Astrocyte of the spinal cord (primary cell): ENCODE data around the gene DNAJC6.

ENCODE experiments used
- DNase-seq: peaks from one replicate; pipeline ENCODE4 v3.0.0; 2011; ENCODE audit warnings: low read depth, low spot score
- H3K4me3 ChIP-seq: 2 replicates; pipeline ENCODE4 v1.5.1; 2011; ENCODE audit warnings: low read depth, mild to moderate bottlenecking, low read length, moderate library complexity
- in situ Hi-C: cut with HindIII; loops from 2 replicates; pipeline ENCODE4 v1.10.0; 2017; ENCODE audit warnings: low sequenced_read_pairs
- TF ChIP-seq, protein P1 (sequence below): IDR thresholded peaks from 2 replicates; pipeline ENCODE4 v1.5.1; 2012; ENCODE audit warnings: low read depth, mild to moderate bottlenecking, low read length, inconsistent platforms

The DNAJC6 gene

GRCh38 chr1:65316233-65316632 lies 6.9 kb downstream of the DNAJC6 start:
- H3K4me3 ChIP-seq = no peak overlapping the region
- TF ChIP-seq, protein P1, sequence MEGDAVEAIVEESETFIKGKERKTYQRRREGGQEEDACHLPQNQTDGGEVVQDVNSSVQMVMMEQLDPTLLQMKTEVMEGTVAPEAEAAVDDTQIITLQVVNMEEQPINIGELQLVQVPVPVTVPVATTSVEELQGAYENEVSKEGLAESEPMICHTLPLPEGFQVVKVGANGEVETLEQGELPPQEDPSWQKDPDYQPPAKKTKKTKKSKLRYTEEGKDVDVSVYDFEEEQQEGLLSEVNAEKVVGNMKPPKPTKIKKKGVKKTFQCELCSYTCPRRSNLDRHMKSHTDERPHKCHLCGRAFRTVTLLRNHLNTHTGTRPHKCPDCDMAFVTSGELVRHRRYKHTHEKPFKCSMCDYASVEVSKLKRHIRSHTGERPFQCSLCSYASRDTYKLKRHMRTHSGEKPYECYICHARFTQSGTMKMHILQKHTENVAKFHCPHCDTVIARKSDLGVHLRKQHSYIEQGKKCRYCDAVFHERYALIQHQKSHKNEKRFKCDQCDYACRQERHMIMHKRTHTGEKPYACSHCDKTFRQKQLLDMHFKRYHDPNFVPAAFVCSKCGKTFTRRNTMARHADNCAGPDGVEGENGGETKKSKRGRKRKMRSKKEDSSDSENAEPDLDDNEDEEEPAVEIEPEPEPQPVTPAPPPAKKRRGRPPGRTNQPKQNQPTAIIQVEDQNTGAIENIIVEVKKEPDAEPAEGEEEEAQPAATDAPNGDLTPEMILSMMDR = no peak
- in situ Hi-C loops = no loop called here
- DNase-seq = no peak

DNA sequence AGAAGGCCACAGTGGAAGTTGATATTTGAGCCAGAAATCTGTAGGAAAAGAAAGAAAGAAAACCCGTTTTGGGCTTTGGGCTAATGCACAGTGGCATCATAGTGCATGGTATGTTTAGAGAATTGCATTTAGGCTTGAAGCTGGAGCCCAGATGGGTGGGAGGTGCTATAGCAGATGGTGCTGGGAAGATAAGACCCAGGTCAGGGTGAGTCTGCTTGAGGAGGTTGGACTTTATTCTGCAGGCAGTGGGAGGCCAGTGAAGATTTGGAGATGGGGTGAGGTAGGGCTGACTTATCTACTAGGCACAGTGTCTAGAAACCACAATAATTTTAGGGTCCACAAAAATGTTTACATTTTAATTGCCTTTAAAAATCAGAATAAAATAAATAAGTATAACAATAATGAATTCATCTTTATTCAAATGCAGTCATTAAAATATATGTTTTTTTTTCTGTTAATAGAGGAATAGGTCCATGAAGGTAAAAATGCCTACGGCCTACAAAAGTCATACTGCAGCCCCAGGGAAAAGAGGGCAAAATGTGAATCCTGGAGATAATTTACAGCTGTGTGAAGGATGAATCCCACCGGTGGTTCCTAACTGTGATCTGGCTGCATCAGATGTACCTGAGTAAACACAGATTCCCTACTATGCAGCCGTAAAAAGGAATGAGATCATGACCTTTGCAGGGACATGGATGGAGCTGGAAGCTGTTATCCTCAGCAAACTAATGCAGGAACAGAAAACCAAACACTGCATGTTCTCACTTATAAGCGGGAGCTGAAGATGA lies 8.7 kb downstream of the DNAJC6 start:
- TF ChIP-seq, protein P1 = no peak
- in situ Hi-C loops = no loop called here
- no peak overlapping the region for H3K4me3 ChIP-seq
- DNase-seq = no peak

DNA sequence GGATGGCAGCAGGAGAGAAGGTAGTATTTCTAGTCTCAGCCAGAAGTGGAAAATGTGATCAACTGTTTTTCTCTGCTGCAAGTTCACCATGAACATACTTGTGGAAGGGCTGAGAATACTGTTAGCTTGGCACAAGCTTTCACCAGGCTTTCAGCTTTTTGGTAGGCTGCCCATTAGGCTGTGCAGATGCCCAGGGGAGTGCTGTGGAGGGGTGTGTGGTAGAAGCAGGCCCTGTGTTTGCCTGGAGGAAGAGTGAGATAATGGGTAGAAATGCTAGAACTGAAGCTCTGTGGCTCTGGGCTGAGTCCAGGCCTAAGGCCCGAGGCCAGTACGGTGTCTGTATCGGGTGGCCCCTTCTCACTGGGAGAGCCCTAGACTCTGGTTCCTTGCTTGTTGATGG lies 9.8 kb downstream of the DNAJC6 start:
- TF ChIP-seq, protein P1 = no peak
- in situ Hi-C loops = no loop called here
- no peak overlapping the region for H3K4me3 ChIP-seq
- no peak for DNase-seq

DNA sequence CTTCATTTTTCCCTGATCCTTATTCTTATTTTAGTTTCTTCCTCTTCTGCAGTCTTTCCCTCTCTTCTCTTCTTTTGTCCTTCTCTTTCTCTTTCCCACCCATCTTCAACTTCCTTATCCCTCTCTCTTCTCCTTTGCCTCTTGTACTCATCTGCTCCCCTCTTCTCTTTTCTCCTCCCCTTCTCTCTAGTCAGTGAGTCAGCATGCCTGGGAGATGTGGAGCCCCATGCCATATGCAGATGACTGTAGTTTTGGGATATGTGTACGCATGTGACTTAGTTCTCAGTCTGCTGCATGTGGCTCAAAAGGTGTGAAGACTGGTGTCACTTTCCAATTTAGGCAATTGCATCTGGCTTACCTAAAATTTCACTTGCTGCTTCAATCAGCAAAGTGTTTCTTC lies 10.4 kb downstream of the DNAJC6 start:
- in situ Hi-C loops = no loop called here

DNA sequence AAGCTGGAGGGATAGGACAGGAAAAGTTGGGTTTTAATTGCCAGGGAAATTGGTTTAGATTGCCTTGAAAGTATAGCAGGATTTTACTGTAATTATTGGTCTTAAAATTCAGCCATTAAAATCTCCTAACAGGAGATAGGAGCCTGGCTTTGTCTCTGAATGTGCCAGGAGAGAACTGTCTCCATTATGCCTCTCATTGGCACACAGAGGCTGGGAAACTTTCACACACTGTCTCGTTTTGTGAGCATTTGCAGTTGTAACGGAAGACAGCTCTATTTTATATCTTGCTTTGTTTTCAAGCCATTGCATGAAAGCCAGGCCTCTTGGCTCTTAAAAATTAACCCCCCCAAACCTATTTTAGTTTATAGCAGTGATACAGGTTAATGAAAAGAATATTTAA lies 12.5 kb downstream of the DNAJC6 start:
- TF ChIP-seq, protein P1 = no peak
- in situ Hi-C loops = no loop called here
- DNase-seq = no peak
- H3K4me3 ChIP-seq = no peak overlapping the region

More for the DNA sequence above, 10.4 kb downstream of the DNAJC6 start:
- DNase-seq = no peak
- no peak overlapping the region for H3K4me3 ChIP-seq
- TF ChIP-seq, protein P1 = no peak

- no peak overlapping the region for H3K4me3 ChIP-seq
- TF ChIP-seq, protein P1 = no peak
- no peak for DNase-seq
- in situ Hi-C loops = no loop called here
These were observed 13.9 kb downstream of the DNAJC6 start for GRCh38 chr1:65323246-65323645.

DNA sequence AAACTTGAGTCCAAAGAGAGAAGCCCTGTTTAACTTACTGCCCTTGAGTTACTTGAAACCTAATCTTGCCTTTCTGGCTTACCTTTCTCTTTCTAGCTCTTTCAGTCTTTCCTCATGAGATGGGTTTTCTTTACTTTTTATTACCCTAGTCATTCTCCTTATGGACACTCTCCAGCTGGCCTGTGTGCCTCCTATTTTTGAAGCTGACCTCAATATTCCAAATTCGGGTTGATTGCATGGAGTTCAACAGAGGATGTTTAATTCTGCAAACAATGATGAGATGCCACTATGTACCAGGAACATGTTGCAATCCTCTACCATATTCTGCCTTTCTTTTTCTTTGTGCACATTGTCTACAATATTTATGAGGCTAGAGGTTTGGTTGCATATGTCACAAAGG lies 20.7 kb downstream of the DNAJC6 start:
- in situ Hi-C loops = no loop called here
- no peak for DNase-seq
- TF ChIP-seq, protein P1 = no peak
- H3K4me3 ChIP-seq = no peak overlapping the region
